RWPE2 (cell line): Measurements from ENCODE around the gene CD53.

Source experiments
- ATAC-seq: fragments of 200-7000 bp; cut with Tn5 transposase; 3 replicates; pipeline ENCODE4 v1.9.1; 2021; ENCODE audit warnings: low read depth
- DNase-seq: peaks from one replicate; pipeline ENCODE4 v3.0.0-alpha.2; 2020; ENCODE audit warnings: low spot score
- H3K27ac ChIP-seq: fragments of 450-650 bp; 2 replicates; pipeline ENCODE4 v1.5.1; 2017; ENCODE audit warnings: mild to moderate bottlenecking; ENCODE audit not compliant: poor library complexity, severe bottlenecking
- H3K27me3 ChIP-seq: fragments of 250-450 bp; sonication (Bioruptor Pico); 2 replicates; pipeline ENCODE4 v1.5.1; 2021; ENCODE audit warnings: mild to moderate bottlenecking, moderate library complexity; ENCODE audit not compliant: insufficient read depth, poor library complexity, severe bottlenecking
- H3K36me3 ChIP-seq: fragments of 250-450 bp; sonication (Bioruptor Pico); 2 replicates; pipeline ENCODE4 v1.5.1; 2020; ENCODE audit warnings: low read depth, mild to moderate bottlenecking, moderate library complexity
- H3K4me1 ChIP-seq: fragments of 250-450 bp; sonication (Bioruptor Pico); 2 replicates; pipeline ENCODE4 v1.5.1; 2021; ENCODE audit warnings: mild to moderate bottlenecking, moderate library complexity; ENCODE audit not compliant: insufficient read depth, poor library complexity, severe bottlenecking
- H3K4me3 ChIP-seq: fragments of 250-450 bp; sonication (Bioruptor Pico); 2 replicates; pipeline ENCODE4 v1.5.1; 2021; ENCODE audit warnings: mild to moderate bottlenecking, moderate library complexity; ENCODE audit not compliant: severe bottlenecking
- H3K9me3 ChIP-seq: fragments of 250-450 bp; sonication (Bioruptor Pico); 2 replicates; pipeline ENCODE4 v1.5.1; 2021; ENCODE audit warnings: mild to moderate bottlenecking, moderate library complexity; ENCODE audit not compliant: severe bottlenecking
- TF ChIP-seq, protein P1 (sequence below): fragments of 450-650 bp; IDR thresholded peaks from one replicate; pipeline ENCODE4 v1.5.1; 2017; ENCODE audit warnings: mild to moderate bottlenecking, moderate library complexity; ENCODE audit not compliant: poor library complexity, severe bottlenecking

The CD53 gene

DNA sequence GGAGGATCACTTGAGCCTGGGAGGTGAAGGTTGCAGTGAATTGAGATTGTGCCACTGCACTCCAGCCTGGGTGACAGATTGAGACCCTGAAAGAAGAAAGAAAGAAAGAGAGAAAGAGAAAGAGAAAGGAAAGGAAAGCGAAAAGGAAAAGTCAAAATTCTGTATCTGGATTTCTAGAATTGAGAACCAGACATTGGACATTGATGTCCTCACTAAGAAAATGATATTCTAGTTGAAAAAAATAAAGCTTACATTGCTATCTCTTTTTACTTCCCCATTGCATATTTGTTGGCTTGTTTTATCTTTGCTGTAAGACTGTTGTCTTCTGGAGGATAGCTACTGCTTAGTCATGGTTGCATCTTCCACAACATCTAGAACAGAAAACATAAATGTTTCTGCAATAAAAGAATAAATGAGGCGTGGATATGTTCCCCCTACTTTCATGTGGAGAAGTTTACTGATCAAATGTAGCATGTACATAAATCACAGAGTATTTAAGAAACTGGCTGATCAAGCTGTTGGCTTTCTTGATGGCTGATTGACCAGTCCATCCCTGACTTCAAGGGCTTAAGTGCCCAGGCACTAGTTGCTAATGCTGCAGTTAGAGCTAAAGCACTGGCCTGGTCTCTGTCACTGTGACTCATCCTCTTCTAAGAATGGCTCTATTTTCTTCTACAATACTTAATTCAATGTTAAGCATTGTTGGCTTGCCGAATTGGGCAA lies 17.7 kb downstream of the CD53 start:
- TF ChIP-seq, protein P1, sequence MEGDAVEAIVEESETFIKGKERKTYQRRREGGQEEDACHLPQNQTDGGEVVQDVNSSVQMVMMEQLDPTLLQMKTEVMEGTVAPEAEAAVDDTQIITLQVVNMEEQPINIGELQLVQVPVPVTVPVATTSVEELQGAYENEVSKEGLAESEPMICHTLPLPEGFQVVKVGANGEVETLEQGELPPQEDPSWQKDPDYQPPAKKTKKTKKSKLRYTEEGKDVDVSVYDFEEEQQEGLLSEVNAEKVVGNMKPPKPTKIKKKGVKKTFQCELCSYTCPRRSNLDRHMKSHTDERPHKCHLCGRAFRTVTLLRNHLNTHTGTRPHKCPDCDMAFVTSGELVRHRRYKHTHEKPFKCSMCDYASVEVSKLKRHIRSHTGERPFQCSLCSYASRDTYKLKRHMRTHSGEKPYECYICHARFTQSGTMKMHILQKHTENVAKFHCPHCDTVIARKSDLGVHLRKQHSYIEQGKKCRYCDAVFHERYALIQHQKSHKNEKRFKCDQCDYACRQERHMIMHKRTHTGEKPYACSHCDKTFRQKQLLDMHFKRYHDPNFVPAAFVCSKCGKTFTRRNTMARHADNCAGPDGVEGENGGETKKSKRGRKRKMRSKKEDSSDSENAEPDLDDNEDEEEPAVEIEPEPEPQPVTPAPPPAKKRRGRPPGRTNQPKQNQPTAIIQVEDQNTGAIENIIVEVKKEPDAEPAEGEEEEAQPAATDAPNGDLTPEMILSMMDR, result no peak

DNA sequence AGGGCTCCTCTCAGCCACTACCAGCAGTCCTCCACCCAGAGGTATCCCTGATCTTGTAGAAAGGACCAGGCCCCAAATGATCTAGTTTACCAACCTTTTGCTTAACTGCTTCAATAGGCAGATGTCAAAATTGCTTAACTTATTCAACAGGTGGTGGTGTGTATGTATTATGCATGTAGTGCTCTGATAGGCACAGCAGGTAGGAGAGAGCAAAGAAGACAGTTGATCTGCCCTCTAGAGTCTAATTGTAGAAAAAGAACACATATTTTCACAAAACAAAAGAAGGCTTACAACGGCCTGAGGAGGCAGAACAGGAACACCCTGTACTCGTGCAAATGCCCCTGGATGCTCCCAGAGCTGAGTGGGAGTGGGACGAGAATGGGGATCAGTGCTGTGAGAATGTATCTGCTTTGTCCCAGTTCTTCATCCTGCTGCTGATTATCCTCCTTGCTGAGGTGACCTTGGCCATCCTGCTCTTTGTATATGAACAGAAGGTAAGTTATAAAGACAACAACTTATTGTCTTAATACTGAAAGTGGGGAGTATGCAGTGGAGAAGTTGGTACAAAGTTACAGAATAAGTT lies 21.1 kb downstream of the CD53 start:
- Histone ChIP-seq H3K4me3 (no peak overlapping the region), H3K4me1 (no peaks in the 10 kb centered on the region), H3K36me3 (no peaks in the 10 kb centered on the region), H3K27ac (no peak overlapping the region), H3K9me3 (no peaks in the 10 kb centered on the region), H3K27me3 (peaks cover 5% of the 10 kb centered on the region)
- DNase-seq (no peak), ATAC-seq (no peak)
- TF ChIP-seq, protein P1, result no peak

More for the DNA sequence above, 17.7 kb downstream of the CD53 start:
- Histone ChIP-seq H3K36me3 (no peaks in the 10 kb centered on the region), H3K27ac (no peak overlapping the region), H3K27me3 (peaks cover 5% of the 10 kb centered on the region), H3K9me3 (no peaks in the 10 kb centered on the region), H3K4me3 (no peak overlapping the region), H3K4me1 (no peaks in the 10 kb centered on the region)
- ATAC-seq, result no peak
- DNase-seq, result no peak

DNA sequence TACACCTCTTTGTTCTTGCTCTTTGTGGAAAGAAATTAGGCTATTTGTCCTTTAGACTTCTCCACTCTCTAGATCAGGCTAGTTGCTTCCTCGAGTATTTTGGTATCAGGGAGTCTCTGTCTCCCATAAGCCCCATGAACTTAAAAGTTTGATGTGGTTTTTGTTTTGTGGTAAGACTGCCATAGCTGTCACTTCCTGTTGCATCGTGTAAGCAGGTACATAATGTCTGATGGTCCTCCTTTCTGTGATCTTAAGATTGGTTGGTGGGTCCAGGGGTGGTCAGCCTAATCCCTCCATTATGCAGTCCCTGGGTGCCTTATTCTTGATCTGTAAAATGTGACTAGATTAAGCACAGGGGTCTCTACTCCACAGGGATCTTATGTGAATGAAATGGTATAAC lies 23.1 kb downstream of the CD53 start:
- no peak for DNase-seq
- Histone ChIP-seq H3K36me3 (no peaks in the 10 kb centered on the region), H3K27ac (no peak overlapping the region), H3K27me3 (peaks cover 5% of the 10 kb centered on the region), H3K4me1 (no peaks in the 10 kb centered on the region), H3K4me3 (no peak overlapping the region), H3K9me3 (no peaks in the 10 kb centered on the region)
- TF ChIP-seq, protein P1, result no peak
- ATAC-seq, result no peak

DNA sequence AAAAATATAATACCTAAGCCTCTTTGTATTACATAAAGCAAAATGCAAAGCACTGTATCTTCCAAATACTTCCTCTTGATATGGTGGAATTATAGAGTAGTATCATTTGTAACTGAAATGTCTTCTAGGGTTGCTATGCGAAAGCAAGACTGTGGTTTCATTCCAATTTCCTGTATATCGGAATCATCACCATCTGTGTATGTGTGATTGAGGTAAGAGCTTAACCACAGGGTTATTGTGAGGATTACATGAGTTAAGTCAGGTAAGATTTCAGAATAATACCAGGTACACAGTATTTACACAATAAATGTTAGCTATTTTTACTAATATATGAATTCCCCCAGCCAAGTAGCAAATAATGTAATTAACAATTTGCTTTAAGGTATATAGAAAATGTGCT lies 24.7 kb downstream of the CD53 start:
- no peaks in the 10 kb centered on the region for H3K27me3 ChIP-seq
- ATAC-seq (no peak), DNase-seq (no peak)
- TF ChIP-seq, protein P1, result no peak
- H3K9me3 ChIP-seq, result no peaks in the 10 kb centered on the region
- no peak overlapping the region for H3K4me3 ChIP-seq
- no peaks in the 10 kb centered on the region for H3K36me3 ChIP-seq
- H3K27ac ChIP-seq, result no peak overlapping the region
- no peaks in the 10 kb centered on the region for H3K4me1 ChIP-seq

DNA sequence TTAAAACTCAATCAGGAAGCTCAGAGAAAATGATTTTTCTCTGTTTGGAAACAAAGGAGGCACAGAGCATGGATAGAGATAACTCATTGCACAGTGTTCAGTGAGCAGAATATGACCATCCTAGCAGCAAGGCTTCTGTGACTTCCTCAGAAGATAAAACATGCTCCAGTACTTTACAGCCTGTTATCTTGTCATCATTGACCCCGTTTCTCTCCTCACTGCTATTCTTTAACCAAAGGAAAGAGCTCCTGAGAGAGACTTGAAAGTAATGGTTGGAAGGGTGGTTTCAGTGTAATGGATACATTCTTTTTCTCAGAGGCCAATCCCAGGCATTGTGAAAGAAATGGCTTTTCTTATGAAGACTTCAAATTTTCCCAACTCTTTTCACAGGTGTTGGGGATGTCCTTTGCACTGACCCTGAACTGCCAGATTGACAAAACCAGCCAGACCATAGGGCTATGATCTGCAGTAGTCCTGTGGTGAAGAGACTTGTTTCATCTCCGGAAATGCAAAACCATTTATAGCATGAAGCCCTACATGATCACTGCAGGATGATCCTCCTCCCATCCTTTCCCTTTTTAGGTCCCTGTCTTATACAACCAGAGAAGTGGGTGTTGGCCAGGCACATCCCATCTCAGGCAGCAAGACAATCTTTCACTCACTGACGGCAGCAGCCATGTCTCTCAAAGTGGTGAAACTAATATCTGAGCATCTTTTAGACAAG lies 25.9 kb downstream of the CD53 start:
- H3K36me3 ChIP-seq, result no peaks in the 10 kb centered on the region
- ATAC-seq, result no peak

More for the DNA sequence above, 25.9 kb downstream of the CD53 start:
- no peaks in the 10 kb centered on the region for H3K9me3 ChIP-seq
- H3K27me3 ChIP-seq, result no peaks in the 10 kb centered on the region
- no peak overlapping the region for H3K4me3 ChIP-seq
- no peak for DNase-seq
- TF ChIP-seq, protein P1, result no peak
- H3K4me1 ChIP-seq, result no peaks in the 10 kb centered on the region
- no peak overlapping the region for H3K27ac ChIP-seq
